Mucosa of descending colon (tissue), 3 donors: ENCODE data around the gene NT5DC2. TPM values are rescaled to one million over a fixed set of nuclear protein-coding genes. Genes with fewer than 3 reads are reported as not detected.

Experiments used
- total RNA-seq, 3 donors: library from RNA; stranded (reverse); fragmentation: NEBNext Ultra II Directional in 2 of 3; extraction: Animal tissue kit (Norgen Biotek cat#: 25700) in 2 of 3; gene quantifications; one replicate each; pipeline versions ENCODE4 v1.2.1 to v1.2.4, GENCODE V29; 2021 to 2023
- donor health status: DM: no; HTN: no; CAD: no; lungs with moderate emphysema.
- donor health status: DM: no; HTN: no; CAD: no.
- donor health status: DM: no; HTN: yes; CAD: no.

Gene NT5DC2
- total RNA-seq, 3 donors from 2014 or later: 5.7 to 20.2 (median 17.2) TPM

Other genes with a start within 250 kb of the NT5DC2 start
- 10 to 100 TPM; 37.1 to 78.6 (median 42.7) TPM for gene GLYCTK, start 246.0 kb downstream of the NT5DC2 start, total RNA-seq
- 10 to 100 TPM in 2 of 3 donors, 1 to 10 TPM in 1; 9.0 to 25.9 (median 10.9) TPM for gene DNAH1, start 217.5 kb downstream of the NT5DC2 start, total RNA-seq
- gene BAP1, start 123.8 kb downstream of the NT5DC2 start, total RNA-seq: 10 to 100 TPM; 69.3 to 87.0 (median 84.1) TPM
- 10 to 100 TPM; 13.9 to 24.7 (median 17.6) TPM for gene PHF7, start 123.2 kb downstream of the NT5DC2 start, total RNA-seq
- gene SEMA3G, start 88.8 kb downstream of the NT5DC2 start, total RNA-seq: 10 to 100 TPM in 1 of 3 donors, 1 to 10 TPM in 2; 2.7 to 10.2 (median 3.1) TPM
- gene TNNC1, start 79.8 kb downstream of the NT5DC2 start, total RNA-seq: 1 to 10 TPM in 2 of 3 donors, under 1 TPM in 1; 0.60 to 6.3 (median 2.5) TPM
- 10 to 100 TPM; 57.6 to 91.0 (median 72.1) TPM for gene NISCH, start 78.3 kb downstream of the NT5DC2 start, total RNA-seq
- 100 to 1,000 TPM in 2 of 3 donors, 10 to 100 TPM in 1; 51.7 to 187 (median 145) TPM for gene STAB1, start 38.5 kb downstream of the NT5DC2 start, total RNA-seq
- gene UQCC5, start 2.7 kb upstream of the NT5DC2 start, total RNA-seq: 10 to 100 TPM; 16.1 to 18.1 (median 17.1) TPM
- 10 to 100 TPM; 48.5 to 86.1 (median 56.8) TPM for gene PBRM1, start 152.1 kb upstream of the NT5DC2 start, total RNA-seq
- 10 to 100 TPM; 39.2 to 54.4 (median 47.7) TPM for gene GNL3, start 152.2 kb upstream of the NT5DC2 start, total RNA-seq
- gene GLT8D1, start 171.9 kb upstream of the NT5DC2 start, total RNA-seq: 10 to 100 TPM; 24.4 to 36.0 (median 30.7) TPM
- gene SPCS1, start 172.2 kb upstream of the NT5DC2 start, total RNA-seq: 100 to 1,000 TPM in 1 of 3 donors, 10 to 100 TPM in 2; 61.0 to 105 (median 80.4) TPM
- 10 to 100 TPM; 19.9 to 33.9 (median 20.2) TPM for gene NEK4, start 237.1 kb upstream of the NT5DC2 start, total RNA-seq
- gene ITIH1, start 243.7 kb upstream of the NT5DC2 start, total RNA-seq: not detected